CD4-positive, alpha-beta T cell treated with Interleukin-4 for 1 hour (primary cell): ENCODE data around the gene SNCAIP.

ENCODE experiments used
- DNase-seq, 2 donors: peaks; one replicate each; pipeline ENCODE4 v3.0.0-alpha.2; 2020 to 2022

Gene SNCAIP

DNA sequence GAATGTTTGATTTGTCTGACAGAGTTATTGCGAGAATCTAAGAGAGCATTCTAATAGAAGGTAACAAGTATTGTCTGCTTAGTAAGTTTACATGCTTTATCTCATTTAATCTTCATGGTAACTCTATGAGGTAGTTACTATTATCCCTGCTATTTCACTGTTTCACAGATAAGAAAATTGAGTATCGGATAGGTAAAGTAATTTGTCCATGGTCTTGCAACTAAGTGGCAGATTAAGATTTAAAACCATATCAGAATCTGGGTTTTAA, 118.2 kb downstream of the SNCAIP start:
- DNase-seq = no peak

- no peak for DNase-seq
Measured at GRCh38 chr5:122431298-122431697, 119.3 kb downstream of the SNCAIP start.

DNA sequence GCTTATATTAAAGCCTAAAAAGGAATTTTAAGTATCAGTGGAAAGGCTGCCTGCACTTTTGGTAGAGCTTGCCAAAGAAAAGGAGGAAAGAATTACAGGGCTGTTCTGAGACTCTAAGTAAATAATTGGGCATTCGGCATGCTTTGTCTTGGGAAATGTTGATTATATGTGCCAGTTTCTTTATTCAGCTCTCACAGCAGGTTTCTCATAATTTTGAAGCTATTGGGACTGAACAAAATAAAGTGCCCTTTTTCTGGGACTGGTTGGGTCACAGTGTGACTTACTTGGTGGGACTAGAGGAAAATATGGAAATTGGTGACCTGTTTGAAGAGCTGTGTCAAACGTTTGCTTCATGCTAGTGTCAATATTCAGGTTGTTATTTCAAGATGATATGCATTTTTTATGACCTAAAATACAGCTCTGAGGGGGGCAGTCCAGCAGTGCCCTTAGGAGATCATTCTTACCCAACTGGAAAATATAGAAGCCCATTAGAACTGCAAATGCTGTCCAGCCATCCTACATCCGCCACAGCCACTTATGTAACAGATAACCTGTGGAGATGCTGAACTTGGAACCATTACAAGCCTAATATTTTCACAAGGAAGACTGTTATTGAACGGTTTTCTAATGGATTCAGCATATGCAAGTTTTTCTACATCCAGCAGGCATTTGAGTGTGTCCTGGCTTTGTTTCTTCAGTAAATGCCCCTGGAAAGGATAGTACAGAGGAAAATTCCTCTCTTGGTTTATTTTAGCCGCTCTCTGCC, 122.4 kb downstream of the SNCAIP start:
- DNase-seq = no peak

DNA sequence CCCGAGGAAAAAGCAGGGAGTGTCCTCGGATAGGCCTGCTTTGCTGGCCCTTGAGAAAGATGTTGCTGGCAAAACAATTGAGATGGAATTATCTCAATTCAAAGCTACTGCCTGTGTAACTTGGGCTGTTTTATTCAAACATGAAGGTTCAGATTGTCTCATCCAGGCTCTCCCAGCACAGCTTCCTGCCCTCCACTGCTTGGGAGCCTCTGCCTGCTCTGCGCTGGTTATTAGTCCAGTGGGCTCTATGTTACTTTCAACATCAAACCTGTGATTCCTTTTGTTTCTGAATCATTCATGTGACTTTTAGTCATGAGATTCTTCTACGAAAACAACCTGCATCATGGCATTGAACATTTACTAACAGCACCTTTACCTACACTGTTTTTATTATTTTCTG, 123.2 kb downstream of the SNCAIP start:
- DNase-seq = no peak

GRCh38 chr5:122435761-122436160, 123.7 kb downstream of the SNCAIP start:
- no peak for DNase-seq

DNA sequence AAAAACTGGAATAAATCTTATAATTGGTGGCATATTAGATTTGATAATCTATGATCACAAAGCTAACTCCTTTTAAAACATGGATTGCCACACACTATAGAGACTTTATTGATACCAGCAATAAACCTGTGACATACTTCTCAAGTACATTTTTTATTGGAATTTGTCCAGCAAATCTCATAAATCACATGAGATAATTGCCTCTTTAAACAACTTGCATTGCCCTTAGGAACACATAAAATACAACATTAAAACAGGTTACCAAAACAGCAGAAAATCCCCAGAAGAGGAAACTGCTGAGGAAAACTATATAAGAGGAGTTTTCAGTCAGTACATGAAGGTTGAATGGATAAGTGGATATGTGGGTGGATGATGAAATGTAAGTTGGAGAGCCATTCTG, 124.6 kb downstream of the SNCAIP start:
- DNase-seq = no peak

- DNase-seq = no peak
Measured at GRCh38 chr5:122439645-122440044, 127.6 kb downstream of the SNCAIP start.

GRCh38 chr5:122442938-122443337, 130.9 kb downstream of the SNCAIP start:
- DNase-seq = no peak

GRCh38 chr5:122444411-122444810, 132.4 kb downstream of the SNCAIP start:
- DNase-seq = no peak

DNA sequence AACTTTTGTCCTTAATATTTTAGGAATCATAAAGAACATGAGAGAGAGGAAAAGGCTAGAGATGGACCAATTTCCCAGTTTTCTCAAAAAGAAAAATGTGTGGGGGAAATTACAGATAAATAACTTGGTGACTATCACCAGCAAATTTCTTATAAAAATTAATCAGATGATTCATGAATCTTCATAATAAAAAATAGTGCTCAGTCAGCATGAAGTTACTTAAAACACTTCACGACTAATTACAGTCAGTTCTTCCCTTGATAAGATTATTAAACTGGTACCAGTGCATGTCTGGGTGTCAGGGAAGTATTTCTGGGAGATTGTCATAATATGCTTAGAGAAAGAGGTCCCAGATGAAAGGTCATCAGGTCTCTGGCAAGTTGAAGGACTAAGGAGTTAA, 133.0 kb downstream of the SNCAIP start:
- no peak for DNase-seq

DNA sequence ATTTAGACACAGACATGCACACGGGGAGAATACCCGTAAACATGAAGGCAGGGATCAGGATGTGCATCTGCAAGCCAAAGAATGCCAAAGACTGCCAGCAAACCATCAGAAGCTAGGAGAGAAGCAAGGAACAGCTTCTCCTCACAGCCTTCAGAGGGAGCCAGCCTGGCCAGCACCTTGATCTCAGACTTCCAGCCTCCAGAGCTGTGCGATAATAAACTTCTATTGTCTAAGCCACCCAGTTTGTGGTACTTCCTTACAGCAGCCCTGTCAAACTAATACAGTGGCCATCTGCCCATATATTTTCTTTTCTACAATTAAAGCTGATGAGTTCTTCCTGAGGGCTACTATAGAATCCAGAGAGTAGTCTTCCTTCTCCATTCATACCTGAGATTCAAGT, 135.0 kb downstream of the SNCAIP start:
- DNase-seq = no peak

DNA sequence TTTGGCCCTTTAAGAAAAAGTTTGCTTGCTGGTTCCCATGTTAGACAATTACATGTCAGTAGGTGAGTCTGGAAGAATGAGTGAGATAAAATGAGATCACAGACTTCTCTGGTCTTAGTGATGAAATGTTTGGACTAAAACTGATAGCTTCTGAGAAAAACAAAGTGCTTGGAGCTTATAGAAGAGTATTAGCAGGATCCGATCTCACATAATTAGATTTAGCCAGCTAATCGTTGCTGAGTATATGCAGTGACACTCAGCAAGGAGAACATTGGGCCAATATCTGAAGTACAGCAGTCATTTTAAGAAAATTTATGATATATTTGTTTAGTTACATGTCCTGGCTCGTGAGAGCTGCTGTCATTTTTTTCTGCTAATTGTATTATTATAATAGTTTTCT, 135.8 kb downstream of the SNCAIP start:
- no peak for DNase-seq

GRCh38 chr5:122454541-122454940, 142.5 kb downstream of the SNCAIP start:
- DNase-seq = no peak

GRCh38 chr5:122455939-122456338, 143.9 kb downstream of the SNCAIP start:
- no peak for DNase-seq

DNA sequence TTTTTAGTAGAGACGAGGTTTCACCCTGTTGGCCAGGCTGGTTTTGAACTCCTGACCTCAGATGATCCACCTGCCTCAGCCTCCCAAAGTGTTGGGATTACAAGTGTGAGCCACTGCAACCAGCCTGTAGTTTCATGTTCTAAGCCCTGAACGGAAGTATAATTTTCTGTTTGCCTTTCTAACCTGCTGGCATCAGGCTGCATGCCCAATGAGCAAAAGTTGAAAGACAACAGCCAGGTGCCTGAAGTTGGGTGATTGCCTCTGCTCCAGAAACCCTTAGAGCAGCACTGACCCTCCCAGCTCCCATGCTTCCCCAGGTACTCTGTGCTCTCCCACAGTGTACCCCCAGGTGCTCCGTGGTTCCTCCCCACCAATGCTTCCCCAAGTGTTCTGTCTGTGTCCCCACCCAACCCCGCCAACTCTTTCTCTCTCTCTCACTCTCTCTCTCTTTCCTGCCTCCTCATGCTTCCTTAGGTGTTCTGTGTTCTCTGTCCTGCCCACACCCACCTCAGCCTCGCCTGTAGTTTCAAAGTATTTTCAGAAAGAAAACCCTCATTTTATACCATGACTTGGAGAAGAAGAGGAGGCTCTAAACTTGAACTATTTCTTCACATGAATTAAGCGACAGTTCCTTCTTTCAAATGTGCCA, 145.3 kb downstream of the SNCAIP start:
- DNase-seq = no peak

DNA sequence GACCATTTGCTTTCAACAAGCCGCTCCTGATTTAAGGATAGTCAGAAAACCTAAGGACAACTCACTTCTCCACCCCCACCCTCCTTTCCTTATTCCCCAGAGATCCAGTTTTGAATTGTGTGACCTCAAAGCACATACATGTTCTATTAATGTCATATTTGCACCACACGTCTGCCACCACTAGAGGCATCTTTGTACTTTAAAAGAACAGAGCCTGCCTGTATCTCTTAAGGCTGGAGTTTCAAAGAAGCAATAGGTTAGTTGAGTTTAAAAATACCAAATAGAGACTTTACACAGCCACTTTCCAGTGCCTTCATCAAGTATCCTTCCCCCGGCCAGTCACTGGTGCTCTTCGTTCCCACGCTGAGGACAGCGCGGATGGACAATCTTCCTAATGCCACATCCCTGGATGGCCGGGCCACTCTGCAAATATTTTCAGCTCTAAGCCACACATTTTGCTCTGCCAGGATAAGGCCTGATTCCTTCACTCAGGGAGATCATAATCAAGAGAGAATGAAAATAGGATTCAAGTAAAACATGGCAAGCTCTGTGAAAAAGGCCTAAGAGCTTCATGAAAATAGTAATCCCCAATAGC, 146.3 kb downstream of the SNCAIP start:
- no peak for DNase-seq

- DNase-seq = no peak
Measured at GRCh38 chr5:122462486-122462885, 150.4 kb downstream of the SNCAIP start.

DNA sequence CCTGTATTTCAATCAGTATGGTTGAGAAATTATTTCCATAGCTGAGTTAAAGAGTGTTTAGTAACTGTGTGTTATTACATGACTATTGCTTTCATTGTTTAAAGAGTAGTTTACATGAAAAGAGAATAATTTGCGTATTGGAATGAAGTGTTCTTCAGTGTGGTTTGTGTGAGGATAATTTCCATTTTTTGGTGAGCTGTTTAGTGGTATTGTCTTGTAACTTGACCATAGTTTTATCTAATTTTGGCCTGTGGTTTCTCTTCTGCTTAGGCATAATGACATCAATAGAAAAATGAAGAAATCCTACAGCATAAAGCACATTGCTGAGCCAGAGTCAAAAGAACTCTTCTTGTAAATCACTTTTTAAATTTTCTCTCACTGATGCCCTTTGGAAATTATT, 151.2 kb downstream of the SNCAIP start:
- DNase-seq = no peak

- no peak for DNase-seq
Measured at GRCh38 chr5:122464191-122464590, 152.2 kb downstream of the SNCAIP start.

- no peak for DNase-seq
Measured at GRCh38 chr5:122465031-122465577, 153.1 kb downstream of the SNCAIP start.

DNA sequence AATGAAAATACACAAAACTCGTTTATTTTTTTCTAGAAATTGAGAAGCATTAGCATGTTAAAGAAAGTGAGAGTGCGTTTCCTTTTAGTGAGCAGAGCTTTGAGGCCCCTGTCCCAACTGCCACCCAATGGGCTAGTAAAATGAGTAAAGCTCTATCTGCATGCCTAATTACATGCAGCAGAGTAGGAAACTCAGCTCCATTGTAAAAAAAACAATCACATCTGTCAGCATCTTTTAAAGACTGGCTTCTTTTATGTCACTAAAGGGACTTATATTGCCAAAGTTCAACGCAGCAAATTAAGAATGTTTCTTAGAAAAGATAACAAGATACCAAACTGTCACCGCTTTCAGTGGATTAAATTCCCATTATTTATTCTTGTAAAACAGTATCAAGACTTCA, 154.0 kb downstream of the SNCAIP start:
- no peak for DNase-seq

DNA sequence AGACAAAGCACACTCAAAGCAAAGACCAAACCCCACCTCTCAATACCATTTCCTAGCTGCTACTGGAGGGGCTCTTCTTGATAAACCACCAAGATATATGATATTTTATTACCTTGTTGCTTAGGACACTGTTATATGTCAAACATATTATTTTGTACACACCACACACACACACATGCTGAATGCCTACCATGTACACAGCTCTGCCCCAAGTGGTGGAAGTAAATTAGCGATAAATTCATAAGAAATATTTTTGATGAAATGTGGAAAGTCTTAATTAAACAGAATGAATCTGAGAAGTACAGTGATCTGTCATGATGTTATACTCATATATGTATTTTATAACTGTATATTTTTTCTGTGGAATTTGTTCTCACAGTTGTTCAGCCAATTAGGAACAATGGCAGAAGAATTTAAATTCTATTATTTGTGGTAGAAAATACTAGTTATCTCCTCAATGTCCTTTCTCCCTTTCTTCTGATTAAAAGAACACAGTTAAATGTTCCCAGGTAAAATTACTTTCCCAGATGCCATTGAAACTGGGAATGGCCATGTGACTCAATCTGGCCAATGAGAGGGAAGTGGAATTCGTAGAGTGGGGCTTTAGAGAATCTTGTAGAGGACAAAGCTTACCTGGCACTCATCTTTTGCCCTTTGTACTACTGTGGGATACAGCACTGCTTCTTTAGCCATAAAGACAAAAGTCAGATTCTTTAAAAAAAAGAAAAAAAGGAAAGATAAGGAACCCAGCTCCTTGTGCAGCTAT, 156.5 kb downstream of the SNCAIP start:
- DNase-seq = no peak

GRCh38 chr5:122469384-122469919, 157.4 kb downstream of the SNCAIP start:
- no peak for DNase-seq
